ENCODE results near the gene KDM7A.

DNA sequence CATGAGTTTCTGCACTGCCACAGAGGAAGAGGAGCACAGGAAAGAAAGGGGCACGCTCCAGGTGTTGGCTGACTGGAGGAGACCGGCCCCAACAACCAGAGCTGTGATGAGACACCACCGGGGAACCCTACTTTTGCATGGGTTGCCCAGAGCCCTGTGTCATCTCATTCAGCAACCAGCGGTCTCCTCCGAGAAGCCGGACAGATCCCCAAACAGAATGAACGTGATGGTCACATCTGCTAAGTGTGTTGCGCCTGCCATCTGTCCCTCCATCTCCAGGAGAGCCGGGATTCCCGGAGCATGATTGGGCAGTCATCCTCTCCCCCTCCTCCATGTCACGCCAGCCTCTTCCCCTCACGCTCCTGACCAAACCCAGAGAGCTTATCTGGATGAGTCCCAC, 136.9 kb downstream of the KDM7A start:
- no peak for TF ChIP-seq CTCF (conservative IDR thresholded peaks at IDR 0.05; ENCODE audit: low read depth, low read length)
- no peak for TF ChIP-seq SMC3 (IDR thresholded peaks at IDR 0.05; ENCODE audit: low read depth, low read length)
- no peak for TF ChIP-seq MAZ (IDR thresholded peaks at IDR 0.05; ENCODE audit: borderline replicate concordance, low read depth, low read length)
- TF ChIP-seq POLR2A (IDR thresholded peaks at IDR 0.05; ENCODE audit: low read depth, low read length): no peak
- TF ChIP-seq MXI1 (IDR thresholded peaks at IDR 0.05; ENCODE audit: borderline replicate concordance, low read depth, low read length): no peak
